Gastroesophageal sphincter (tissue), 4 donors: ENCODE results near the gene ARMH3. TPM values are rescaled to one million over a fixed set of nuclear protein-coding genes. Genes with fewer than 3 reads are reported as not detected.

ENCODE experiments used
- ATAC-seq: fragments of 150-250 bp; one replicate; pipeline ENCODE4 v1.9.1; 2016; ENCODE audit warnings: mild to moderate bottlenecking, moderate library complexity
- H3K27ac ChIP-seq, 4 donors: fragments of 200-600 bp; sonication (generic) in 3 of 4; 1 replicate in 3 of 4; 2 replicates in 1 of 4; pipeline ENCODE4 v1.5.1; 2016 to 2019
- H3K27me3 ChIP-seq: fragments of 200-600 bp; sonication (generic); one replicate; pipeline ENCODE4 v1.5.1; 2019
- H3K36me3 ChIP-seq, 2 donors: fragments of 200-600 bp; sonication (generic); one replicate each; pipeline ENCODE4 v1.5.1; 2019; ENCODE audit warnings: control low read depth in 1 of 2
- H3K4me1 ChIP-seq, 3 donors: fragments of 200-600 bp; sonication (generic); 1 replicate in 2 of 3; 2 replicates in 1 of 3; pipeline ENCODE4 v1.5.1; 2016 to 2019; ENCODE audit warnings: control low read depth in 2 of 3
- H3K4me3 ChIP-seq, 2 donors: fragments of 200-600 bp; sonication (generic); one replicate each; pipeline ENCODE4 v1.5.1; 2019; ENCODE audit warnings: mild to moderate bottlenecking in 1 of 2, moderate library complexity in 1 of 2
- H3K9me3 ChIP-seq, 3 donors: fragments of 200-600 bp; sonication (generic); one replicate each; pipeline ENCODE4 v1.5.1; 2017 to 2019; ENCODE audit warnings: control low read depth in 2 of 3
- CTCF ChIP-seq, 4 experiments: fragments of 200-600 bp in 2 of 4; fragments of 450-650 bp in 2 of 4; sonication (generic) in 1 of 4; IDR thresholded peaks; one replicate each; pipeline ENCODE4 v1.5.1; 2017 to 2019; ENCODE audit warnings: antibody characterized with exemption in 4 of 4, mild to moderate bottlenecking in 2 of 4, moderate library complexity in 2 of 4
- EP300 ChIP-seq: sonication (generic); formaldehyde crosslinking; IDR thresholded peaks from one replicate; pipeline ENCODE4 v1.6.1; 2017; ENCODE audit warnings: antibody characterized with exemption, mild to moderate bottlenecking
- POLR2A ChIP-seq, 2 donors: fragments of 450-650 bp; IDR thresholded peaks; one replicate each; pipeline ENCODE4 v1.6.1; 2017; ENCODE audit warnings: antibody characterized with exemption in 2 of 2, mild to moderate bottlenecking in 2 of 2, moderate library complexity in 1 of 2
- POLR2AphosphoS5 ChIP-seq: sonication (generic); formaldehyde crosslinking; IDR thresholded peaks from one replicate; pipeline ENCODE4 v1.6.1; 2017; ENCODE audit warnings: antibody characterized with exemption
- WGBS, 2 donors: methylation state at CpG; one replicate each; pipeline ENCODE4 v1.1.5; 2018; ENCODE audit warnings: low coverage in 1 of 2; 5-methylcytosine and 5-hydroxymethylcytosine counted together
- total RNA-seq, 4 donors: library from RNA; depleted of rRNA; stranded (reverse); fragments of >200 nt; gene quantifications; one replicate each; pipeline ENCODE4 v1.1.0, GENCODE V29; 2016

The ARMH3 gene
- total RNA-seq, 4 donors from 2014 or later, result 12.4 to 17.2 (median 14.9) TPM

- Histone ChIP-seq H3K27ac (no peak overlapping the region), H3K4me3 (no peak overlapping the region), H3K36me3 (peaks cover 0 to 98% of the 10 kb centered on the region in 2 donors), H3K27me3 (no peaks in the 10 kb centered on the region), H3K4me1 (no peaks in the 10 kb centered on the region), H3K9me3 (no peaks in the 10 kb centered on the region)
- ATAC-seq, result no peak
- TF ChIP-seq CTCF (IDR thresholded peaks at IDR 0.05), result no peak
- TF ChIP-seq POLR2AphosphoS5, result no peak
- no peak for TF ChIP-seq EP300
- no peak for TF ChIP-seq POLR2A (IDR thresholded peaks at IDR 0.05)
- 80 to 90% methylated on average over 1 to 2 of the region's 2 CpGs for WGBS, 2 donors
Observed at GRCh38 chr10:102027261-102027660, 28.7 kb downstream of the ARMH3 start.

- peaks cover 0 to 98% of the 10 kb centered on the region in 2 donors for H3K36me3 ChIP-seq
- H3K27ac ChIP-seq, result no peak overlapping the region
- TF ChIP-seq CTCF (IDR thresholded peaks at IDR 0.05) (no peak), EP300 (no peak), POLR2AphosphoS5 (no peak), POLR2A (IDR thresholded peaks at IDR 0.05) (no peak)
- no peaks in the 10 kb centered on the region for H3K27me3 ChIP-seq
- no peak for ATAC-seq
- no peaks in the 10 kb centered on the region for H3K9me3 ChIP-seq
- no peaks in the 10 kb centered on the region for H3K4me1 ChIP-seq
- WGBS, 2 donors, result 54 to 71% methylated on average over 2 to 3 of the region's 3 CpGs
- no peak overlapping the region for H3K4me3 ChIP-seq
Observed at GRCh38 chr10:102024799-102025198, 31.2 kb downstream of the ARMH3 start.

- H3K36me3 ChIP-seq, result peaks cover 0 to 98% of the 10 kb centered on the region in 2 donors
- no peak overlapping the region for H3K27ac ChIP-seq
- H3K27me3 ChIP-seq, result no peaks in the 10 kb centered on the region
- 100% methylated on average over 1 to 2 of the region's 2 CpGs for WGBS, 2 donors
- no peak overlapping the region for H3K4me3 ChIP-seq
- no peaks in the 10 kb centered on the region for H3K4me1 ChIP-seq
- no peaks in the 10 kb centered on the region for H3K9me3 ChIP-seq
- no peak for ATAC-seq
- TF ChIP-seq POLR2A (IDR thresholded peaks at IDR 0.05) (no peak), EP300 (no peak), CTCF (IDR thresholded peaks at IDR 0.05) (no peak), POLR2AphosphoS5 (no peak)
Observed at GRCh38 chr10:102020938-102021337, 35.0 kb downstream of the ARMH3 start.

- no peak for TF ChIP-seq EP300
- TF ChIP-seq POLR2A (IDR thresholded peaks at IDR 0.05), result no peak
- TF ChIP-seq POLR2AphosphoS5, result no peak
- no peak for TF ChIP-seq CTCF (IDR thresholded peaks at IDR 0.05)
- no peaks in the 10 kb centered on the region for H3K9me3 ChIP-seq
- ATAC-seq, result no peak
- H3K36me3 ChIP-seq, result peaks cover 0 to 94% of the 10 kb centered on the region in 2 donors
- 81% methylated on average over 2 of the region's 2 CpGs; no CpG with 5 or more reads in 1 of the 2 donors for WGBS, 2 donors
- H3K4me3 ChIP-seq, result no peak overlapping the region
- H3K4me1 ChIP-seq, result no peaks in the 10 kb centered on the region
- H3K27ac ChIP-seq, result no peak overlapping the region
- no peaks in the 10 kb centered on the region for H3K27me3 ChIP-seq
Observed at GRCh38 chr10:102017295-102017694, 38.7 kb downstream of the ARMH3 start.

- Histone ChIP-seq H3K4me3 (no peak overlapping the region), H3K36me3 (peaks cover 0 to 94% of the 10 kb centered on the region in 2 donors), H3K27ac (no peak overlapping the region), H3K9me3 (no peaks in the 10 kb centered on the region), H3K4me1 (no peaks in the 10 kb centered on the region), H3K27me3 (no peaks in the 10 kb centered on the region)
- no peak for ATAC-seq
- TF ChIP-seq EP300, result no peak
- no peak for TF ChIP-seq CTCF (IDR thresholded peaks at IDR 0.05)
- no peak for TF ChIP-seq POLR2A (IDR thresholded peaks at IDR 0.05)
Observed at GRCh38 chr10:102016416-102016815, 39.6 kb downstream of the ARMH3 start.
